ENCODE measurements around the gene PEX11G.

Gene PEX11G

GRCh38 chr19:7428651-7429113, 60.2 kb downstream of the PEX11G start:
- H4K12ac ChIP-seq (ENCODE audit: low read depth, low read length), result no peak overlapping the region
- no peak overlapping the region for H3K27ac ChIP-seq (ENCODE audit: low read depth, low read length)
- H3K4me2 ChIP-seq (ENCODE audit: low read length), result no peak overlapping the region
- no peak overlapping the region for H3K14ac ChIP-seq (ENCODE audit: low read length)
- no peak overlapping the region for H3K9ac ChIP-seq (ENCODE audit: low read length)
- H3K9me3 ChIP-seq (ENCODE audit: insufficient read depth, low read depth, low read length), result peaks cover 2% of the 10 kb centered on the region
- no peak for DNase-seq
- peaks cover 5 to 6% of the 10 kb centered on the region in 2 experiments for H3K36me3 ChIP-seq (ENCODE audit: control insufficient read depth in 1 of 2, insufficient read depth in 2 of 2, low read length in 2 of 2)
- H3K79me2 ChIP-seq (ENCODE audit: control insufficient read depth, insufficient read depth, low read length, poor library complexity), result no peaks in the 10 kb centered on the region
- no peak overlapping the region for H3K4ac ChIP-seq (ENCODE audit: low read depth, low read length)
- no peak overlapping the region for H2BK12ac ChIP-seq (ENCODE audit: low read length)
- no peak overlapping the region for H2AFZ ChIP-seq (ENCODE audit: insufficient read depth, low read length, poor library complexity)
- H4K8ac ChIP-seq (ENCODE audit: low read depth, low read length), result no peak overlapping the region
- peaks cover 9% of the 10 kb centered on the region for H3K79me1 ChIP-seq (ENCODE audit: low read length)
- H3K4me1 ChIP-seq (ENCODE audit: control insufficient read depth in 1 of 2, insufficient read depth in 2 of 2, low read length in 2 of 2), result peaks cover 11 to 16% of the 10 kb centered on the region in 2 experiments
- H2BK5ac ChIP-seq (ENCODE audit: low read depth, low read length, poor library complexity), result no peak overlapping the region
- H2AK5ac ChIP-seq (ENCODE audit: low read length), result no peak overlapping the region
- WGBS (ENCODE audit: extremely low coverage, insufficient coverage, insufficient read length), result no CpG with 5 or more reads among the region's 20 CpGs
- H3K27me3 ChIP-seq (ENCODE audit: insufficient read depth, low read length), result no peaks in the 10 kb centered on the region
- H3K18ac ChIP-seq (ENCODE audit: low read length), result no peak overlapping the region
- H3K23ac ChIP-seq (ENCODE audit: low read length), result no peak overlapping the region
- no peak overlapping the region for H2BK120ac ChIP-seq (ENCODE audit: insufficient read depth, low read length, poor library complexity)
- no peak overlapping the region for H4K91ac ChIP-seq (ENCODE audit: low read depth, low read length)
- peak overlapping the region; percentile 23 for H3K4me3 ChIP-seq (ENCODE audit: low read depth, low read length)

GRCh38 chr19:7427944-7428343, 60.9 kb downstream of the PEX11G start:
- Histone ChIP-seq H2BK5ac (ENCODE audit: low read depth, low read length, poor library complexity) (no peak overlapping the region), H2BK120ac (ENCODE audit: insufficient read depth, low read length, poor library complexity) (no peak overlapping the region), H4K12ac (ENCODE audit: low read depth, low read length) (no peak overlapping the region), H2AK5ac (ENCODE audit: low read length) (no peak overlapping the region), H3K23ac (ENCODE audit: low read length) (no peak overlapping the region), H2AFZ (ENCODE audit: insufficient read depth, low read length, poor library complexity) (no peak overlapping the region), H3K9me3 (ENCODE audit: insufficient read depth, low read depth, low read length) (peaks cover 2% of the 10 kb centered on the region), H3K79me1 (ENCODE audit: low read length) (peaks cover 12% of the 10 kb centered on the region), H3K36me3 (ENCODE audit: control insufficient read depth in 1 of 2, insufficient read depth in 2 of 2, low read length in 2 of 2) (peaks cover 5 to 8% of the 10 kb centered on the region in 2 experiments), H3K4ac (ENCODE audit: low read depth, low read length) (no peak overlapping the region), H3K79me2 (ENCODE audit: control insufficient read depth, insufficient read depth, low read length, poor library complexity) (no peaks in the 10 kb centered on the region), H3K9ac (ENCODE audit: low read length) (no peak overlapping the region), H4K91ac (ENCODE audit: low read depth, low read length) (no peak overlapping the region), H4K8ac (ENCODE audit: low read depth, low read length) (no peak overlapping the region), H3K18ac (ENCODE audit: low read length) (no peak overlapping the region), H3K4me2 (ENCODE audit: low read length) (no peak overlapping the region), H3K14ac (ENCODE audit: low read length) (no peak overlapping the region), H3K27me3 (ENCODE audit: insufficient read depth, low read length) (no peaks in the 10 kb centered on the region), H3K4me1 (ENCODE audit: control insufficient read depth in 1 of 2, insufficient read depth in 2 of 2, low read length in 2 of 2) (peaks cover 11 to 17% of the 10 kb centered on the region in 2 experiments), H3K4me3 (ENCODE audit: low read depth, low read length) (no peak overlapping the region), H2BK12ac (ENCODE audit: low read length) (no peak overlapping the region), H3K27ac (ENCODE audit: low read depth, low read length) (no peak overlapping the region)
- WGBS (ENCODE audit: extremely low coverage, insufficient coverage, insufficient read length), result no CpG with 5 or more reads among the region's 5 CpGs
- peak in 1 of 2 donors; percentile 26 for DNase-seq

- Histone ChIP-seq H3K4me1 (ENCODE audit: control insufficient read depth in 1 of 2, insufficient read depth in 2 of 2, low read length in 2 of 2) (peaks cover 11 to 22% of the 10 kb centered on the region in 2 experiments), H3K9ac (ENCODE audit: low read length) (no peak overlapping the region), H4K12ac (ENCODE audit: low read depth, low read length) (no peak overlapping the region), H2AK5ac (ENCODE audit: low read length) (peak overlapping the region; percentile 84), H3K4ac (ENCODE audit: low read depth, low read length) (peak overlapping the region; percentile 73), H3K23ac (ENCODE audit: low read length) (no peak overlapping the region), H3K4me2 (ENCODE audit: low read length) (no peak overlapping the region), H3K9me3 (ENCODE audit: insufficient read depth, low read depth, low read length) (peaks cover 2% of the 10 kb centered on the region), H3K18ac (ENCODE audit: low read length) (peak overlapping the region; percentile 88), H3K36me3 (ENCODE audit: control insufficient read depth in 1 of 2, insufficient read depth in 2 of 2, low read length in 2 of 2) (peaks cover 5 to 9% of the 10 kb centered on the region in 2 experiments), H2BK12ac (ENCODE audit: low read length) (peak overlapping the region; percentile 86), H3K4me3 (ENCODE audit: low read depth, low read length) (no peak overlapping the region), H3K79me2 (ENCODE audit: control insufficient read depth, insufficient read depth, low read length, poor library complexity) (no peaks in the 10 kb centered on the region), H4K91ac (ENCODE audit: low read depth, low read length) (peak overlapping the region; percentile 53), H3K14ac (ENCODE audit: low read length) (peak overlapping the region; percentile 60), H3K27me3 (ENCODE audit: insufficient read depth, low read length) (no peaks in the 10 kb centered on the region), H4K8ac (ENCODE audit: low read depth, low read length) (peak overlapping the region; percentile 21), H3K27ac (ENCODE audit: low read depth, low read length) (peak overlapping the region; percentile 50), H2BK120ac (ENCODE audit: insufficient read depth, low read length, poor library complexity) (peak overlapping the region; percentile 88), H3K79me1 (ENCODE audit: low read length) (peaks cover 12% of the 10 kb centered on the region), H2BK5ac (ENCODE audit: low read depth, low read length, poor library complexity) (peak overlapping the region; percentile 64), H2AFZ (ENCODE audit: insufficient read depth, low read length, poor library complexity) (no peak overlapping the region)
- WGBS (ENCODE audit: extremely low coverage, insufficient coverage, insufficient read length), result no CpG with 5 or more reads among the region's 9 CpGs
- no peak for DNase-seq
Observed at GRCh38 chr19:7426986-7427385, 61.8 kb downstream of the PEX11G start.
